Activated CD8-positive, alpha-beta memory T cell treated with anti-CD3 and anti-CD28 coated beads, Interleukin-2, amount 50 U/mL, for 48 hours (primary cell): Measurements from ENCODE around the gene PAPOLB.

Experiments
- DNase-seq: peaks from one replicate; pipeline ENCODE4 v3.0.0-alpha.2; 2020

PAPOLB gene

DNA sequence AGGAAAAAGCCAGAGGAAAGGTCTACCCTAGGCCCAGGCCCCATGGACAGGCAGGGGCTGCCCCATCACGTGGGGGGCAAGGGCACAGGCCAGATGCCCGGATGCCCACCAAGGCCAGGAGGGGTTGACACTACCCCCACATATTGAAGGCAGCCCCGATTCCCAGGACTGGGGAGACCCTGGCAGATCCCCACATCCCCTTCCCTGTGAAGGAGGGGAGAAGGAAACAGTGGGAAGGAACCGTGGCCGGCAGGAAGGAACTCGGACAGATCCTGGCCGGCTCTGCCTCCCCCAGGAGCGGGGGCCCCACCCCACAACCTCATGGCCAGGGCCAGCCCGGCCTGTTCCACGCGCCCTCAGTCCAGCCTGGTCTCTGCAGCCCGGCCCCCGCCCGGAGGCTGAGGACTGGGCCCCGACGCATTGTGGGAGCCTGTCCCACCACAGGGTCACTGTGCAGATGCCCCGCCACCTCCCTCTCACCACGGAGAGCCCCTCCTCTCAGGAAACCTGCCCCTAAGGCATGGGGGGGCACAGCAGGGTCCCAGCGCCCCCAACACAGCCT is 41.3 kb downstream of the PAPOLB start:
- no peak for DNase-seq

- no peak for DNase-seq
Observed at GRCh38 chr7:4819560-4820404, 42.0 kb downstream of the PAPOLB start.

DNA sequence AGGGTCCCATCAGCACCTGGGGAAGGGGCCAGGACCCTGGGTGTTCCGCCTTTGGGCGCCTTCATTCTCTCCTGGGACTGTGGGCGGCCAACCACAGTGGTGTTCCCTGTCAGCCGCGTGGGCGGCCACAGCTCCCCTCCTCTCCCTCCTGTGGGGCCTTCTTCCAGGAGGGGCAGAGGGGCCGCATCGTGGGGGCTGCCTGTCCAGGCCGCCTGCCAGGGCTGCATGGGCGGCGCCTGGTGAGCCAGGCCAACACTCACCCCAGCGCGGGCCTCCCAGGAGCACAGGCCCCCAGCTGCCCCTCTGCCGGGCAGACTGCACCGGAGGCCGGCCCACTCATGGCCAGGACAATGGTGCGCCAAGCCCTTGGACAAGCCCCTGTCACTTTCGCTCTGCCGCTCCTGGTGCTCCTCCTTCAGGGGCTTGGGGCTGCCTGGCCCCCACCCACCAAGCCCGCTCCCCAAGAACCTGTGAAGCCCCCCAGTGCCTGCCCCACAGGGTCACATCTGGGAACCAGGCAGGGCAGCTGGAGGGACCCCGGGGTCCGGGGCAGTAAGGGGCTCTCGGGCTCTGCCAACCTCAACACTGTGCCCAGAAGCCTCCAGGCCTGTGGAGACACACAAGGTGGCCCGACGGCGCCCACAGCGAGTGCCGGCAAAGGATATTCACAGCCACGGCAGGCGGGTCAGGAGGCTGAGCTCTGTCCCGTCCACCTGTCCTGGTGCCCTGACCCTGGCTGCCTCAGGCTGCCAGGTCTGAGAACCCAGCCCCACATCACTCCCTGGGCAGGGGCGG is 43.6 kb downstream of the PAPOLB start:
- no peak for DNase-seq

- no peak for DNase-seq
Observed at GRCh38 chr7:4817178-4817901, 44.5 kb downstream of the PAPOLB start.

- no peak for DNase-seq
Observed at GRCh38 chr7:4816419-4817080, 45.3 kb downstream of the PAPOLB start.

GRCh38 chr7:4815609-4816418 is 46.0 kb downstream of the PAPOLB start:
- DNase-seq = no peak

GRCh38 chr7:4815121-4815520 is 46.7 kb downstream of the PAPOLB start:
- DNase-seq = no peak

GRCh38 chr7:4814433-4814832 is 47.4 kb downstream of the PAPOLB start:
- no peak for DNase-seq

- DNase-seq = no peak
Observed at GRCh38 chr7:4809666-4810065, 52.2 kb downstream of the PAPOLB start.

DNA sequence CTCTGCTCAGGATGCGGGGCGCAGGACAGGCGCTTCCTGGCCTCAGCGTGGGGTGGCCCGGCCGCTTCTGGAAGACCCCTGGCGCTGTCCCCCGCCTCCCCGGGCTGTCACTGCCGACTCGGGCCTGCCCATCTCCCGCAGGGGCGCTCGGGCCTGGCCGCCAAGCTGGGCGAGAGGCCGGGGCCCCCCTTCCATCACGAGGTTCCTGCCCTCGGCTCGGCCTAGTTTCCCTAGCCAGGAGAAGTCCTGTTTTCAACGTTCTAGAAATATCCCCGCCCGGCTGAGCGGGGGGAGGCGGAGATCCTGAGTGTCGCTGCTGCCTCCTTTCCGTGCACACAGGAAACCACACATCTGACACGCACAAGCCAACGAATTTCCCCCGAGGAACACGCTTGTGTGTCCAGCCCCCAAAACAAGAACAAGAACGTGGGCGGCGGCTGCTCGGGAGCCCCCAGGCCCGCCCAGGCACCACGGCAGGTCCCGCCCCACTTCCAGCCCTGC is 52.7 kb downstream of the PAPOLB start:
- no peak for DNase-seq

GRCh38 chr7:4808565-4808964 is 53.3 kb downstream of the PAPOLB start:
- no peak for DNase-seq

DNA sequence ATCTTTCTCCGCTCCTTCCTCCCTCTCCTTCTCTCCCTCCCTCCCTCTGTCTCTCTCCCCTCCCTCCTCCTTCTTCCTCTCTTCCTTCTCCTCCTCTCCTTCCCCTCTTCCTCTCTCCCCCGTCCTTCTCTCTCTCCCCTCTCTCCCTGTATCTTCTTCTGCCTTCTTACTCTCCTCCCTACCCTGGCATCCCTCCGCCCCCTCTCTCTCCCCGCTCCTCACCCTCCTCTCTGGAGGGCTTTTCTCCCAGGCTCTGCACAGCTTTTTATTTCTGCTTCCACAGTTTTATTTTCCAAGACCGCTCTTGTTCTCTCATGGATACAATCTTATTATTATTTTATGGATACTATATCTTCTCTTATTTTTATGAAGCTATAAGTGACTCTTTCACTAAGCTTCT is 53.8 kb downstream of the PAPOLB start:
- no peak for DNase-seq
